ENCODE results near the gene CNTN4. TPM values are rescaled to one million over a fixed set of nuclear protein-coding genes. Genes with fewer than 3 reads are reported as not detected.

Gene CNTN4
- total RNA-seq, 4 donors from 2014 or later: 6.6 to 10.7 (median 9.7) TPM

DNA sequence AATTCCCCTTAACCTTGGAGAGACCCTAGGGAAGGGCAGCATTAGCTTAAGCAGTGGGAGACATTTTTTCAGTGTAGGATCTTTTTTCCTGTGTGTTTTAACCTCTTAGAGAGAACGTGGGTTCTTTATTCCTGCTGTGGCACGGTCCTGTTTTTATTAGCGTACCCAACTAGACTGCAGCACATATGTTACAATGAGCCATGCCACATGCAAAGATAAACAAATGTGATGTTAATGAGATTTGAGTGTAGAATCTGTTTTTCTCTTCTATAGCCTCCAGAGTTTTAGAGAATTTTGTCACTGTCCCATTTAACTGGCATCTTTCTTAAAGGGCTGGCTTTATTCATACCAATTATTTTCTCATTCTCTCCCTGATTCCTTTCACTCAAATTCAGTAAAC is 347.5 kb downstream of the CNTN4 start:
- Histone ChIP-seq H3K27me3 (no peaks in the 10 kb centered on the region), H3K4me1 (no peaks in the 10 kb centered on the region), H3K36me3 (no peaks in the 10 kb centered on the region), H3K27ac (replicated peaks in 1 of 4) (no peak overlapping the region), H3K4me3 (no peak overlapping the region), H3K9me3 (no peaks in the 10 kb centered on the region)
- intact Hi-C loops (cut with DNase I): no loop called here
- TF ChIP-seq, protein P1, sequence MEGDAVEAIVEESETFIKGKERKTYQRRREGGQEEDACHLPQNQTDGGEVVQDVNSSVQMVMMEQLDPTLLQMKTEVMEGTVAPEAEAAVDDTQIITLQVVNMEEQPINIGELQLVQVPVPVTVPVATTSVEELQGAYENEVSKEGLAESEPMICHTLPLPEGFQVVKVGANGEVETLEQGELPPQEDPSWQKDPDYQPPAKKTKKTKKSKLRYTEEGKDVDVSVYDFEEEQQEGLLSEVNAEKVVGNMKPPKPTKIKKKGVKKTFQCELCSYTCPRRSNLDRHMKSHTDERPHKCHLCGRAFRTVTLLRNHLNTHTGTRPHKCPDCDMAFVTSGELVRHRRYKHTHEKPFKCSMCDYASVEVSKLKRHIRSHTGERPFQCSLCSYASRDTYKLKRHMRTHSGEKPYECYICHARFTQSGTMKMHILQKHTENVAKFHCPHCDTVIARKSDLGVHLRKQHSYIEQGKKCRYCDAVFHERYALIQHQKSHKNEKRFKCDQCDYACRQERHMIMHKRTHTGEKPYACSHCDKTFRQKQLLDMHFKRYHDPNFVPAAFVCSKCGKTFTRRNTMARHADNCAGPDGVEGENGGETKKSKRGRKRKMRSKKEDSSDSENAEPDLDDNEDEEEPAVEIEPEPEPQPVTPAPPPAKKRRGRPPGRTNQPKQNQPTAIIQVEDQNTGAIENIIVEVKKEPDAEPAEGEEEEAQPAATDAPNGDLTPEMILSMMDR (IDR thresholded peaks at IDR 0.05): no peak
- TF ChIP-seq EP300 (IDR thresholded peaks at IDR 0.05): no peak
- TF ChIP-seq POLR2A (IDR thresholded peaks at IDR 0.05; ENCODE audit: low read depth): no peak
- no peak for TF ChIP-seq POLR2AphosphoS5 (IDR thresholded peaks at IDR 0.05)
- no peak for DNase-seq (ENCODE audit: extremely low spot score)
- 74% methylated on average over 3 of the region's 3 CpGs for WGBS

DNA sequence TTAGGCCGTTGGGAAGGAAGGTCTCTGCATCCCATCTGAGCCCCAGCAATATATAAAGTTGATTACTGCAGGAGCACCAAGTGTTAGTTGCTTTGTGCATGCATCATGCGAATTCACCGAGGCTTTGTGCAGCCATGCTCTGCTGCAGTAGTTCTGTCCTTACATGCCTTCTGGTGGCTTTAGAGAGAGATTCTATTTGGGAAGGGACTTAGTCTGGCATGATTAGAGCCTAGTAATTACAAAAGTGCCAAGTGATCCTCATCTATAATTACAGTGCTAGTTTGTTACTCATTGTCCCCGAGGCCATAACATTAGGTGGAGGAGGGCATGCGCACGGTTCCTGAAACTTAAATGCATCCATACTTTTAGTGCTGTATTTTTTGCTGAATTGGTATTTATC is 353.6 kb downstream of the CNTN4 start:
- Histone ChIP-seq H3K4me3 (no peak overlapping the region), H3K27ac (replicated peaks in 1 of 4) (no peak overlapping the region), H3K36me3 (no peaks in the 10 kb centered on the region), H3K4me1 (no peaks in the 10 kb centered on the region), H3K27me3 (no peaks in the 10 kb centered on the region), H3K9me3 (no peaks in the 10 kb centered on the region)
- intact Hi-C loops (cut with DNase I): no loop called here
- WGBS: 67% methylated on average over 6 of the region's 6 CpGs
- TF ChIP-seq EP300 (IDR thresholded peaks at IDR 0.05): no peak
- TF ChIP-seq POLR2AphosphoS5 (IDR thresholded peaks at IDR 0.05): no peak
- no peak for TF ChIP-seq POLR2A (IDR thresholded peaks at IDR 0.05; ENCODE audit: low read depth)
- TF ChIP-seq, protein P1 (IDR thresholded peaks at IDR 0.05): no peak
- no peak for DNase-seq (ENCODE audit: extremely low spot score)

DNA sequence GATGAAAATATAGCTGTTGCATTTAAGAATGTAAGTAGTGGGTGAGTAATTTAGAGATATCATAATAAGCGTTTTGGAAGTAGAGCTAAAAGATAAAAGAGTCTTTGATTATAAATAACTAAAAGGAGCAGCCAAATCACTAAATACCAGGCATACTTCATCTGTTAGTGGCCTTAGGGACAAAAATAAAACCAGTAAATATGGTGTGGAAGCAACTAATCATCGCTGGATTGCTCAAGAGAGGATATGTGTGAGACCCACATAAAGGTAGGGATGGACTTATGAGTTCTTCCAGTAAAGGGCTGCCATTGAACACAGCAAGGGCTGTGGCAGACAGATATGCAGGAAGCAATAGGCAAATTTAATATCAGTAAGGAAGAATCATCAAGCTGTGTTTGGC is 356.2 kb downstream of the CNTN4 start:
- intact Hi-C loops (cut with DNase I): no loop called here
- no peaks in the 10 kb centered on the region for H3K4me1 ChIP-seq
- no peaks in the 10 kb centered on the region for H3K27me3 ChIP-seq
- no peak overlapping the region for H3K27ac ChIP-seq (replicated peaks in 1 of 4)
- 67% methylated on average over 2 of the region's 2 CpGs for whole genome bisulfite sequencing
- H3K9me3 ChIP-seq: no peaks in the 10 kb centered on the region
- no peak for TF ChIP-seq POLR2AphosphoS5 (IDR thresholded peaks at IDR 0.05)
- TF ChIP-seq, protein P1 (IDR thresholded peaks at IDR 0.05): no peak
- no peak for TF ChIP-seq POLR2A (IDR thresholded peaks at IDR 0.05; ENCODE audit: low read depth)
- TF ChIP-seq EP300 (IDR thresholded peaks at IDR 0.05): no peak
- no peak for DNase-seq (ENCODE audit: extremely low spot score)
- H3K4me3 ChIP-seq: no peak overlapping the region
- no peaks in the 10 kb centered on the region for H3K36me3 ChIP-seq

DNA sequence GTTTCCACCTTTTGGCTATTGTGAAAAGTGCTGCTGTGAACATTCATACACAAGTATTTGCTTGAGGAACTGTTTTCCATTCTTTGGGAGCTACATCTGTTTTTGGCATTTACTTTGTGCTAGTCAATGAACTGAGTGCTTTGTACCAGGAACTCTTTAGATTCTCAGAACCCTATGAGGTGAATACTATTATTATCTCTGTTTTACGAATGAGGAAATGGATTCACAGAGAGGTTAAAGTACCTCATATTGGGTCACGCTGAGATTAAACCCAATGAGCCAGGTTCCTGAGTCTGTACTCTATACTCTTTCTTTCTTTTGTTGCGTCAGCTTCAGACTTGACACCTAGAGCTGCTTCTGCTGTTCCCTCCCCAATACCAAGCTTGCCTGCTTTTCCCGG is 358.1 kb downstream of the CNTN4 start:
- Histone ChIP-seq H3K9me3 (no peaks in the 10 kb centered on the region), H3K27me3 (no peaks in the 10 kb centered on the region), H3K27ac (replicated peaks in 1 of 4) (no peak overlapping the region), H3K4me3 (no peak overlapping the region), H3K4me1 (no peaks in the 10 kb centered on the region), H3K36me3 (no peaks in the 10 kb centered on the region)
- intact Hi-C loops (cut with DNase I): no loop called here
- 89% methylated on average over 4 of the region's 4 CpGs for WGBS
- no peak for DNase-seq (ENCODE audit: extremely low spot score)
- TF ChIP-seq EP300 (IDR thresholded peaks at IDR 0.05): no peak
- TF ChIP-seq, protein P1 (IDR thresholded peaks at IDR 0.05): no peak
- no peak for TF ChIP-seq POLR2AphosphoS5 (IDR thresholded peaks at IDR 0.05)
- TF ChIP-seq POLR2A (IDR thresholded peaks at IDR 0.05; ENCODE audit: low read depth): no peak

DNA sequence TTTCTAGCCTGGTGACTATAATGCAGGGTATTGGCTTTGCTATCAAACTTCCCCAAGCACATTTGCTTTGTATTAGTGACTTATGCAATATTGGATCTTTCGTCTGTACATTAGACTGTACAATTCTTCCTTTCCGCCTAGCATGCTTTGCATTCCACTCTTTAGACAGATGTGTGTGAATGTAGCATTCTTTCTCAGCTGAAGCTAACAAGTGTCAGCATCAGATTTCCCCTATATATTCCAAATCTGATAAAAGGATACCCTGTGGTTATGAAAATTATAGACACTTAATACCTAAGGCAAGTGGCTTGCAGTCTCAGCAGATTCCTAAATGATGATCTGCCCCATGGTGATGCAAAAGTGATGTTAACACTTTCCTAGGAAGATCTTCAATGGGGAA is 360.1 kb downstream of the CNTN4 start:
- H3K27me3 ChIP-seq: no peaks in the 10 kb centered on the region
- no peaks in the 10 kb centered on the region for H3K4me1 ChIP-seq
- no peaks in the 10 kb centered on the region for H3K36me3 ChIP-seq
- H3K4me3 ChIP-seq: no peak overlapping the region
- TF ChIP-seq POLR2AphosphoS5 (IDR thresholded peaks at IDR 0.05) (no peak), POLR2A (IDR thresholded peaks at IDR 0.05; ENCODE audit: low read depth) (no peak), EP300 (IDR thresholded peaks at IDR 0.05) (no peak)
- TF ChIP-seq, protein P1 (IDR thresholded peaks at IDR 0.05): no peak
- no peaks in the 10 kb centered on the region for H3K9me3 ChIP-seq
- H3K27ac ChIP-seq (replicated peaks in 1 of 4): no peak overlapping the region
- intact Hi-C loops (cut with DNase I): no loop called here
- DNase-seq (ENCODE audit: extremely low spot score): no peak
- 86% methylated on average over 2 of the region's 2 CpGs for WGBS
